GM20000 (cell line): ENCODE data around the gene NUP62CL.
"Not testable (repeated sequence)": the region's sequence is repeated elsewhere in the genome, so short reads cannot be mapped to it uniquely, and the experiment has no call there.

Source experiments
- DNase-seq: peaks from one replicate; pipeline ENCODE4 v3.0.0; 2012; ENCODE audit warnings: low spot score
- CTCF ChIP-seq: IDR thresholded peaks from 2 replicates; pipeline ENCODE4 v1.5.1; 2012; ENCODE audit warnings: mild to moderate bottlenecking, control low read depth; ENCODE audit errors: extremely low read depth, missing control alignments

Gene NUP62CL

GRCh38 chrX:107206697-107207065, 448 bp upstream of the NUP62CL start:
- DNase-seq = no peak
- no peak for TF ChIP-seq CTCF

GRCh38 chrX:107204068-107204605, 2.1 kb downstream of the NUP62CL start:
- no peak for TF ChIP-seq CTCF
- DNase-seq = no peak

GRCh38 chrX:107199491-107199890, 6.7 kb downstream of the NUP62CL start:
- TF ChIP-seq CTCF = no peak
- no peak for DNase-seq

GRCh38 chrX:107198074-107198473, 8.2 kb downstream of the NUP62CL start:
- not testable (repeated sequence) for DNase-seq

- TF ChIP-seq CTCF = no peak
- no peak for DNase-seq
These were observed 8.9 kb downstream of the NUP62CL start for GRCh38 chrX:107197319-107197718.

- no peak for DNase-seq
- no peak for TF ChIP-seq CTCF
These were observed 34.7 kb downstream of the NUP62CL start for GRCh38 chrX:107171369-107172102.

GRCh38 chrX:107168712-107169111, 37.5 kb downstream of the NUP62CL start:
- no peak for TF ChIP-seq CTCF
- DNase-seq = no peak

GRCh38 chrX:107168257-107168656, 38.0 kb downstream of the NUP62CL start:
- no peak for DNase-seq

More at GRCh38 chrX:107168257-107168656, 38.0 kb downstream of the NUP62CL start:
- TF ChIP-seq CTCF = no peak
